HepG2 (cell line): Measurements from ENCODE around the gene MED15. TPM values are rescaled to one million over a fixed set of nuclear protein-coding genes. Genes with fewer than 3 reads are reported as not detected.

Experiments
- CCDC6 ChIP-seq: sonication (generic); formaldehyde crosslinking; IDR thresholded peaks from 2 replicates; pipeline ENCODE4 v1.8.1; 2022; ENCODE audit warnings: mild to moderate bottlenecking, missing genetic modification reagents, moderate library complexity
- CHCHD3 ChIP-seq: sonication (generic); formaldehyde crosslinking; IDR thresholded peaks from 2 replicates; pipeline ENCODE4 v1.8.0; 2022; ENCODE audit warnings: mild to moderate bottlenecking, missing genetic modification reagents, moderate library complexity
- HDAC6 ChIP-seq: fragments of 200-600 bp; sonication (generic); IDR thresholded peaks from 2 replicates; pipeline ENCODE4 v1.7.0; 2017; ENCODE audit warnings: mild to moderate bottlenecking, antibody characterized with exemption, low read length, low read depth
- IKZF4 ChIP-seq: sonication (generic); formaldehyde crosslinking; IDR thresholded peaks from 2 replicates; pipeline ENCODE4 v1.5.1; 2020; ENCODE audit warnings: borderline replicate concordance, mild to moderate bottlenecking, low read depth, missing genetic modification reagents; ENCODE audit errors: not compliant biosample characterization
- TBL1XR1 ChIP-seq: fragments of 150-350 bp; IDR thresholded peaks from 2 replicates; pipeline ENCODE4 v1.6.1; 2014; ENCODE audit warnings: borderline replicate concordance, low read length; ENCODE audit not compliant: partially characterized antibody
- ZFP82 ChIP-seq: sonication (generic); formaldehyde crosslinking; IDR thresholded peaks from 2 replicates; pipeline ENCODE4 v1.5.1; 2020; ENCODE audit warnings: mild to moderate bottlenecking, missing genetic modification reagents, borderline replicate concordance
- ZNF274 ChIP-seq: sonication (generic); formaldehyde crosslinking; IDR thresholded peaks from 2 replicates; pipeline ENCODE4 v1.5.1; 2020; ENCODE audit warnings: mild to moderate bottlenecking, missing genetic modification reagents
- ZNF563 ChIP-seq: sonication (generic); formaldehyde crosslinking; IDR thresholded peaks from 2 replicates; pipeline ENCODE4 v1.8.0; 2022; ENCODE audit warnings: mild to moderate bottlenecking, moderate library complexity, missing genetic modification reagents
- ZSCAN30 ChIP-seq: sonication (generic); formaldehyde crosslinking; IDR thresholded peaks from 2 replicates; pipeline ENCODE4 v1.5.0; 2020; ENCODE audit warnings: mild to moderate bottlenecking, missing genetic modification reagents
- polyA plus RNA-seq, 8 experiments: library from polyadenylated mRNA; depleted of rRNA in 3 of 8; stranded (reverse) in 7 of 8; unstranded in 1 of 8; fragments of >200 nt; fragmentation: Illumina TruSeq in 4 of 8; extraction: Trizol in 4 of 8; gene quantifications; 2 replicates each; pipeline versions ENCODE4 v1.2.1 to v1.2.3, GENCODE V29; 2011 to 2016; ENCODE audit warnings: low read depth in 4 of 8, missing spikeins in 1 of 8, mixed read lengths in 1 of 8; ENCODE audit not compliant: insufficient read depth in 1 of 8
- total RNA-seq, 5 experiments: library from RNA; depleted of rRNA; stranded (reverse); fragments of >200 nt; fragmentation: Illumina TruSeq; extraction: Trizol; gene quantifications; 2 replicates each; pipeline ENCODE4 v1.2.3, GENCODE V29; 2016; ENCODE audit warnings: low read depth in 1 of 5
- TF ChIP-seq, protein P1 (sequence below): conservative IDR thresholded peaks from 2 replicates; pipeline ENCODE4 v1.6.1; 2018; ENCODE audit warnings: missing genetic modification reagents
- TF ChIP-seq, protein P2 (sequence below): sonication (generic); formaldehyde crosslinking; IDR thresholded peaks from 2 replicates; pipeline ENCODE4 v1.5.0; 2020; ENCODE audit warnings: mild to moderate bottlenecking, low read depth, missing genetic modification reagents, borderline replicate concordance
- TF ChIP-seq, protein P3 (sequence below): IDR thresholded peaks from 2 replicates; pipeline ENCODE4 v1.6.1; 2018; ENCODE audit warnings: missing genetic modification reagents, mild to moderate bottlenecking, missing compliant biosample characterization
- TF ChIP-seq, protein P4 (sequence below): sonication (generic); formaldehyde crosslinking; IDR thresholded peaks from 2 replicates; pipeline ENCODE4 v1.5.0; 2020; ENCODE audit warnings: mild to moderate bottlenecking, missing genetic modification reagents, moderate library complexity
- TF ChIP-seq, protein P5 (sequence below): sonication (generic); formaldehyde crosslinking; IDR thresholded peaks from 2 replicates; pipeline ENCODE4 v1.5.1; 2020; ENCODE audit warnings: mild to moderate bottlenecking, missing genetic modification reagents, moderate library complexity
- TF ChIP-seq, protein P6 (sequence below): sonication (generic); formaldehyde crosslinking; IDR thresholded peaks from 2 replicates; pipeline ENCODE4 v1.4.0; 2020; ENCODE audit warnings: missing genetic modification reagents

The MED15 gene
- total and polyA plus RNA-seq, 2 of the 13 experiments (the other 11 are each of a cell fraction or from before 2014, with no cell fraction given): 14.3 to 27.0 TPM

DNA sequence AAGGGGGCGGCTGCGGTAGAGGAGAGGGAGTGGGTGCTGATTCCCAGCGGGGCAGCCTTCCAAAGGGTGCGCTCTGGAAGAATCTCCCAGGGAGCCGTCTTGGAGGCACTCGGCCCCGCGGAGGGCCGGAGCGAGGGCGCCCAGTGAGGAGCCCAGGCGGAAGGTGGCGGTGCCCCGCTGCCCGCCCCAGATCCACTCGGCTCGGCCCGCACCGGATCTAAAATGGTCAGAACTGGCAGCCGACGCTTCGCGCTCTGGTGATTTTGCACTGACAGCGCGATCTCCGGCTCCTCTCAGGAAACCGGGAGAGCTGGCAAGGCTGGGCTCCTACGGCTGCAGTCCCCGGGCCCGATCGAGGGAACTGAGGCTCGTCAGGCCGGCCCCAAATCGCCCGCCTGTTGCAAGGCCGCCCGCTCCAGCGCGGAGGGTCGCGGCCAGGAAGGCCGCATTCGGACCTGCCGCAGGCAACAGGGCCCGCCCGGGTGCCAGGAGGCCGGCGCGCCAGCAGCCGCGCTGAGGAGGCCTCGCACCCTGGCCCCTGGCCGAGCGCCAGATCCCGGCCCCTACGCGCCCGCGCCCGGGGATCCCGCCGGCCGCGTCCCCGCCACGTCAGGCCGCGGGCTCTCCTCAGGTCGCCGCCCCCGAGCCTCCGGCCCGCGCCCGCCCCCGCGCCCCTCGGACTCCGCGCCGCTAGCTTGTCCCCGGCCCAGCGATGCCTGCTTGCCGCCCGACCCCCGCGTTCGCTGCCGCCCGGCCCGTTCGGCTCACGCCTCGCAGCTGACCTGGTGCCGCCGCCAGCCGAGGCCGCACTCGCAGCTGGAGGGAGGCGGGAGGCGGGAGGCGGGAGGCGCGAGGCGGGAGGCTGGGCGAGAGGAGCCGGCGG lies 12.2 kb upstream of the MED15 start, which contains the start of gene KLHL22 (continued):
- 0 out of 2 replicates have a peak, but pooled peaks have one; percentile 23 for TF ChIP-seq ZSCAN30 (CRISPR knock-in tag)
- TF ChIP-seq, protein P1, sequence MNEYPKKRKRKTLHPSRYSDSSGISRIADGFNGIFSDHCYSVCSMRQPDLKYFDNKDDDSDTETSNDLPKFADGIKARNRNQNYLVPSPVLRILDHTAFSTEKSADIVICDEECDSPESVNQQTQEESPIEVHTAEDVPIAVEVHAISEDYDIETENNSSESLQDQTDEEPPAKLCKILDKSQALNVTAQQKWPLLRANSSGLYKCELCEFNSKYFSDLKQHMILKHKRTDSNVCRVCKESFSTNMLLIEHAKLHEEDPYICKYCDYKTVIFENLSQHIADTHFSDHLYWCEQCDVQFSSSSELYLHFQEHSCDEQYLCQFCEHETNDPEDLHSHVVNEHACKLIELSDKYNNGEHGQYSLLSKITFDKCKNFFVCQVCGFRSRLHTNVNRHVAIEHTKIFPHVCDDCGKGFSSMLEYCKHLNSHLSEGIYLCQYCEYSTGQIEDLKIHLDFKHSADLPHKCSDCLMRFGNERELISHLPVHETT: 0 out of 2 replicates have a peak, but pooled peaks have one; percentile 26
- TF ChIP-seq, protein P2, sequence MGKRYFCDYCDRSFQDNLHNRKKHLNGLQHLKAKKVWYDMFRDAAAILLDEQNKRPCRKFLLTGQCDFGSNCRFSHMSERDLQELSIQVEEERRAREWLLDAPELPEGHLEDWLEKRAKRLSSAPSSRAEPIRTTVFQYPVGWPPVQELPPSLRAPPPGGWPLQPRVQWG (CRISPR knock-in tag): 0 out of 2 replicates have a peak, but pooled peaks have one; percentile 64
- peak; percentile 33; the same call in 1 of the 2 replicates for TF ChIP-seq CCDC6 (CRISPR knock-in tag)
- peak; percentile 88; the same call in 1 of the 2 replicates for TF ChIP-seq ZFP82 (CRISPR knock-in tag)
- TF ChIP-seq, protein P3, sequence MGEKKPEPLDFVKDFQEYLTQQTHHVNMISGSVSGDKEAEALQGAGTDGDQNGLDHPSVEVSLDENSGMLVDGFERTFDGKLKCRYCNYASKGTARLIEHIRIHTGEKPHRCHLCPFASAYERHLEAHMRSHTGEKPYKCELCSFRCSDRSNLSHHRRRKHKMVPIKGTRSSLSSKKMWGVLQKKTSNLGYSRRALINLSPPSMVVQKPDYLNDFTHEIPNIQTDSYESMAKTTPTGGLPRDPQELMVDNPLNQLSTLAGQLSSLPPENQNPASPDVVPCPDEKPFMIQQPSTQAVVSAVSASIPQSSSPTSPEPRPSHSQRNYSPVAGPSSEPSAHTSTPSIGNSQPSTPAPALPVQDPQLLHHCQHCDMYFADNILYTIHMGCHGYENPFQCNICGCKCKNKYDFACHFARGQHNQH (CRISPR knock-in tag): 0 out of 2 replicates have a peak, but pooled peaks have one; percentile 9
- TF ChIP-seq, protein P4, sequence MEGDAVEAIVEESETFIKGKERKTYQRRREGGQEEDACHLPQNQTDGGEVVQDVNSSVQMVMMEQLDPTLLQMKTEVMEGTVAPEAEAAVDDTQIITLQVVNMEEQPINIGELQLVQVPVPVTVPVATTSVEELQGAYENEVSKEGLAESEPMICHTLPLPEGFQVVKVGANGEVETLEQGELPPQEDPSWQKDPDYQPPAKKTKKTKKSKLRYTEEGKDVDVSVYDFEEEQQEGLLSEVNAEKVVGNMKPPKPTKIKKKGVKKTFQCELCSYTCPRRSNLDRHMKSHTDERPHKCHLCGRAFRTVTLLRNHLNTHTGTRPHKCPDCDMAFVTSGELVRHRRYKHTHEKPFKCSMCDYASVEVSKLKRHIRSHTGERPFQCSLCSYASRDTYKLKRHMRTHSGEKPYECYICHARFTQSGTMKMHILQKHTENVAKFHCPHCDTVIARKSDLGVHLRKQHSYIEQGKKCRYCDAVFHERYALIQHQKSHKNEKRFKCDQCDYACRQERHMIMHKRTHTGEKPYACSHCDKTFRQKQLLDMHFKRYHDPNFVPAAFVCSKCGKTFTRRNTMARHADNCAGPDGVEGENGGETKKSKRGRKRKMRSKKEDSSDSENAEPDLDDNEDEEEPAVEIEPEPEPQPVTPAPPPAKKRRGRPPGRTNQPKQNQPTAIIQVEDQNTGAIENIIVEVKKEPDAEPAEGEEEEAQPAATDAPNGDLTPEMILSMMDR (CRISPR knock-in tag): 0 out of 2 replicates have a peak, but pooled peaks have one; percentile 6
- 0 out of 2 replicates have a peak, but pooled peaks have one; percentile 10 for TF ChIP-seq CHCHD3 (CRISPR knock-in tag)
- no peak for TF ChIP-seq HDAC6
- TF ChIP-seq, protein P5, sequence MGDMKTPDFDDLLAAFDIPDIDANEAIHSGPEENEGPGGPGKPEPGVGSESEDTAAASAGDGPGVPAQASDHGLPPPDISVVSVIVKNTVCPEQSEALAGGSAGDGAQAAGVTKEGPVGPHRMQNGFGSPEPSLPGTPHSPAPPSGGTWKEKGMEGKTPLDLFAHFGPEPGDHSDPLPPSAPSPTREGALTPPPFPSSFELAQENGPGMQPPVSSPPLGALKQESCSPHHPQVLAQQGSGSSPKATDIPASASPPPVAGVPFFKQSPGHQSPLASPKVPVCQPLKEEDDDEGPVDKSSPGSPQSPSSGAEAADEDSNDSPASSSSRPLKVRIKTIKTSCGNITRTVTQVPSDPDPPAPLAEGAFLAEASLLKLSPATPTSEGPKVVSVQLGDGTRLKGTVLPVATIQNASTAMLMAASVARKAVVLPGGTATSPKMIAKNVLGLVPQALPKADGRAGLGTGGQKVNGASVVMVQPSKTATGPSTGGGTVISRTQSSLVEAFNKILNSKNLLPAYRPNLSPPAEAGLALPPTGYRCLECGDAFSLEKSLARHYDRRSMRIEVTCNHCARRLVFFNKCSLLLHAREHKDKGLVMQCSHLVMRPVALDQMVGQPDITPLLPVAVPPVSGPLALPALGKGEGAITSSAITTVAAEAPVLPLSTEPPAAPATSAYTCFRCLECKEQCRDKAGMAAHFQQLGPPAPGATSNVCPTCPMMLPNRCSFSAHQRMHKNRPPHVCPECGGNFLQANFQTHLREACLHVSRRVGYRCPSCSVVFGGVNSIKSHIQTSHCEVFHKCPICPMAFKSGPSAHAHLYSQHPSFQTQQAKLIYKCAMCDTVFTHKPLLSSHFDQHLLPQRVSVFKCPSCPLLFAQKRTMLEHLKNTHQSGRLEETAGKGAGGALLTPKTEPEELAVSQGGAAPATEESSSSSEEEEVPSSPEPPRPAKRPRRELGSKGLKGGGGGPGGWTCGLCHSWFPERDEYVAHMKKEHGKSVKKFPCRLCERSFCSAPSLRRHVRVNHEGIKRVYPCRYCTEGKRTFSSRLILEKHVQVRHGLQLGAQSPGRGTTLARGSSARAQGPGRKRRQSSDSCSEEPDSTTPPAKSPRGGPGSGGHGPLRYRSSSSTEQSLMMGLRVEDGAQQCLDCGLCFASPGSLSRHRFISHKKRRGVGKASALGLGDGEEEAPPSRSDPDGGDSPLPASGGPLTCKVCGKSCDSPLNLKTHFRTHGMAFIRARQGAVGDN: peak; percentile 77
- no peak for TF ChIP-seq IKZF4 (CRISPR knock-in tag)
- TF ChIP-seq ZNF274 (CRISPR knock-in tag): peak; percentile 68
- no peak for TF ChIP-seq TBL1XR1
- 0 out of 2 replicates have a peak, but pooled peaks have one; percentile 17 for TF ChIP-seq ZNF563 (CRISPR knock-in tag)
- TF ChIP-seq, protein P6, sequence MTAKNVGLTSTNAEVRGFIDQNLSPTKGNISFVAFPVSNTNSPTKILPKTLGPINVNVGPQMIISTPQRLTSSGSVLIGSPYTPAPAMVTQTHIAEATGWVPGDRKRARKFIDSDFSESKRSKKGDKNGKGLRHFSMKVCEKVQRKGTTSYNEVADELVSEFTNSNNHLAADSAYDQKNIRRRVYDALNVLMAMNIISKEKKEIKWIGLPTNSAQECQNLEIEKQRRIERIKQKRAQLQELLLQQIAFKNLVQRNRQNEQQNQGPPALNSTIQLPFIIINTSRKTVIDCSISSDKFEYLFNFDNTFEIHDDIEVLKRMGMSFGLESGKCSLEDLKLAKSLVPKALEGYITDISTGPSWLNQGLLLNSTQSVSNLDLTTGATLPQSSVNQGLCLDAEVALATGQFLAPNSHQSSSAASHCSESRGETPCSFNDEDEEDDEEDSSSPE (CRISPR knock-in tag): peak; percentile 66
